Hepatic stellate cell (primary cell): Measurements from ENCODE around the gene FGGY.
A peak's percentile ranks its signal among the peaks of the same experiment; 100 is the strongest.
"Not testable (repeated sequence)": the region's sequence is repeated elsewhere in the genome, so short reads cannot be mapped to it uniquely, and the experiment has no call there.

Source experiments
- DNase-seq: peaks from one replicate; pipeline ENCODE4 v3.0.0; 2011; ENCODE audit warnings: low spot score

The FGGY gene

DNA sequence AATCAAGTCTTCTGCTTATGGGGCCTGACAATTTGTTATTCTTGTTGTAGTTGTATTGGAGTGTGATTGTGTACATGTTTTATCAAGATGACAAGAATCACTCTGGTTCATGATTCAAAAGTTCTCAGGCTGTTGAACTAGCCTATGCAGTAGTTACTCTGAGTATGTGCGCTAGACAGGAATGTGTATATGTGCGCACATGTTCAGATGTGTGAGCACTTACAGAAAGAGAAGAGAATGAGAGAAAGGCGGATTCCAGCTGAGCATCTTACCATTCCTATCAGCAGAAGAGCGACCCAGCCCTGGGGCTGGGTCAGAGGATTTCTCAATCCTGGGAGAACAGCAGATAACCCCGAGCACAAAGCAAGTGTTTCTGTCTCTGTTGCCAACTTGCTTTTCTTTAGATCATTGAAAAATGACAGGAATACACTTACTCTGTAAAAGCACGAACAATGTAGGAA, 407.1 kb downstream of the FGGY start:
- DNase-seq: no peak

DNA sequence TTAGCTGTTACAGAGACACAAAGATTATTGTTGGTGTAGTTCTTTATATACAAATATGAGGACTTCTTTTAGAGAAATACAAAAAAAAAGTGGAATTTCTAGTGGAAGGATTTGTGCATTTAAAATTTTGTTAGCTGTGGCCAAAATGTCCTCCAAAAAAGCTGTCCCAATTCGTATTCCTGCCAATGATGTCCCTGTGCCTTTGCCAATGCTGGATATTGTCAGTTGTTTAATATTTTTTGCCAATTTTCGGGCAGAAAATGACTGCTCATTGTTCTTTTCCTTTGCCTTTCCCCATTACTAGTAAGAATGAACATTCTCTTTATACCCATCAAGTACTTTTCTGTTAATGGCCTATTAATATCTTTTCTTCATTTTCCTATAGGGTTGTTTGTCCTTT, 407.8 kb downstream of the FGGY start:
- no peak for DNase-seq

DNA sequence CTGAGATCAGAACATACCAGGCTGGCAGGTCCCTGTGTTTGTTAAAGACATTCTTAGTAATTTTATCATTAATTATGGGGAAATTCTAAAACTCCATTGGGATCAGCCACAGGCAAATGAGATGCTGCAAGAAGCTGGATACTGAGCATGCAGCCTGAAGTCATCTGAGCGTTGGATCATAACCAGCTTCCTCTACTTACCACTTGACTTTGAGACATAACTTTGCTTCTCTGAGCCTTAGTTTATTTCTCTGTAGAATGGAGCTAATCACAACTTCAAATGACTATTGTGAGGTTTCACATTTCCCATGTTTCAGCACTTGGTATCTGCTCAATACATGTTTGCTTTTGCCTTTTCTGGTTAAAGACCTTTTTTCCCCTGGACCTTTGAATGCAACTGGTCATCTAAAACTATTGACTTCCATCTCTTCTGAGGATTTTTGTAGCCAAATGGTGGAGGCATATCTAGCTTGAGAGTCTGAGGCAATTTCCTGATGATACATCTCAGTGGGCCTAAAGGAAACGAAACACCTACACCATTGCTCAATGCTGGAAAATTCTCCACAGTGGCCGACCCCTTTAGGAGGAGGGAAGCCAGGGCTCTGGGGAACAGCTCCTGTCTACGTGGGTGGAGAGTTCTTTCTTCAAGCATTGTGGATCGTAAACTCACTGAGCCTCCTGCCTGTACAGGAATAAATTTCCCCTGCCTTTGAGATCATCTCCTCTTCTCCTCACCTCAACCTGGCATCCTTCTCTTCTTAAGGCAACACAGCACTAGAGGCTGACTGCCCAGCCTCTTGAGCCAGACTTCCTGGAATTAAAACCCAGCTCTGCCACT, 408.8 kb downstream of the FGGY start:
- no peak for DNase-seq

DNA sequence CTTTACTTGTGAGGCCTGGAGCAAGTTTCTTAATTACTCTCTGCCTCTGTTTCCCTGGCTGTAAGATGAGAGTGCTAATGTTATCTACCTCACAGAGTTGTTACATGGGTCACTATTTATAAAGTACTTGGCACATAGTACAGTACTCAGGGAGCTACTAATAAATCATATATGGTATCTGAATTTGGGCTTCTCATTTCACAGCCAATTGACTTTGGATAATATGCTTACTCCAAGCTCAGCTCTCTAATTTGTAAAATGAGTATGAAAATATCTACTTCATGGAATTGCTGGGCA, 409.4 kb downstream of the FGGY start:
- DNase-seq: no peak

DNA sequence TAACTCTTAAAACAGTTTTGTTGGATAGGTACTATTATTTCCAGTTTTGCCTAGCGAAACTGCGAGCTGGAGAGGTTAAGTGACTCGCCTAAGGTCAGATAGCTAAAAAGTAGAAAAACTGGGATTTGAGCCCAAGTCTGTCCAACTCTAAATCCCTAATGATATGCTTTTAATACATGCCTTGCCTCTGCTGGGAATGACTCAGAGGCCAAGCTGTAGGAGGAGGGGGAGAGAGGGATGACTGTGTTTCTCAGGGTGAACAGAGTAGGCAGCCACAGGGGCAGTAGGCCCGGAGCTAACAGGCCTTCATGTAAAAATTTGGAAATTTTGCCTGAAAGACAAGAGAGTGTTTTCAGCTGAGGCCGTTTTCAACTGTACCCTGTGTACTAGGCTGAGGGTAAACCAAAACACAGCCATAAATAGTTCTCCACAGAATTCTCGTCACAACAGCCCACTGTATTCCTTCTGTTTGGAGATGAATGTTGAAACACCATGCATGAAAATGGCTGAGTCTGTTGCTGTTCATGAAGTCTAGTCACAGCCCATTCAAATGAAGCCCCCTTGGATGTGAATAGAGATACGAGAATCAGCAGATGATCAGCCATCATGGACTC, 410.4 kb downstream of the FGGY start:
- peak; percentile 74 for DNase-seq

DNA sequence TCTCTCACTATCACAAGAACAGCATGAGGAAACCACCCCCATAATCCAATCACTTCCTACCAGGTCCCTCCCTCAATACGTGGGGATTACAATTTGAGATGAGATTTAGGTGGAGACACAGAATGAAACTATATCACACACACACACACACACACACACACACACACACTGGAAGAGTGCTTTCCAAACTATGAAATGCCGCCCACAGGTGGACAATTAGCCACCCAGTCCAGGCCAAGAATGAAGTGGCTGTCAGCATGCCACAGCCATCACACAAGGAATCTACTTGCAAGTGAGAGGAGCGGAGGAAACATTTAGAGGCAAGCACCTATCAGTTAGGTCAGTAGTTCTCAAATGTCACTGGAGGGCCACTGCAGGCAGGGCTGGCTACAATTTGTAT, 412.4 kb downstream of the FGGY start:
- no peak for DNase-seq

DNA sequence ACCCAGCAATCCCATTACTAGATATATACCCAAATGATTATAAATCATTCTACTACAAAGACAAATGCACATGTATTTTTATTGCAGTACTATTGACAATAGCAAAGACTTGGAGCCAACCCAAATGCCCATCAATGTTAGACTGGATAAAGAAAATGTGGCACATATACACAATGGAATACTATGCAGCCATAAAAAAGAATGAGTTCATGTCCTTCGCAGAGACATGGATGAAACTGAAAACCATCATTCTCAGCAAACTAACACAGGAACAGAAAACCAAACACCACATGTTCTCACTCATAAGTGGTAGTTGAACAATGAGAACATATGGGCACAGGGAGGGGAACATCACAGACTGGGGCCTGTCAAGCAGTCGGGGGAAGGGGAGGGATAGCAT, 414.0 kb downstream of the FGGY start:
- DNase-seq: not testable (repeated sequence)

DNA sequence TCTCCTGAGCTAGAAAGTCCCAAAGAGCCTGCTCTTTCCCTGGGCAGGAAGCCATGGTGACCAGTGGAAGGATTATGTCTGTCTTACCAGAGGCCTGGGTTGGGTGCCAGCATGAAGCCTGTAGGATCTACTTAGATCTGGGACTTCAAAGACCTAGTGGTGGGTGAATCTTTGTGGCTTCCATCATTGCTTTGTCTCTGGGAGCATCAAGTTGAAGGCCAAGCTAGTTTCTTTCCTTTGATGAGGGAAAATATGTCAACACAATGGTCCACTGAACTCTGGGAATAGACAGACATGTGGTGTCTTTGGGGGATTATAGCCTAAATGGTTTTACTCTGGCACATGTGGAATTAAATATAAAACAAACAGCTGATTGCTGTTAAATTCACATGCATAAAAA, 417.3 kb downstream of the FGGY start:
- DNase-seq: no peak

DNA sequence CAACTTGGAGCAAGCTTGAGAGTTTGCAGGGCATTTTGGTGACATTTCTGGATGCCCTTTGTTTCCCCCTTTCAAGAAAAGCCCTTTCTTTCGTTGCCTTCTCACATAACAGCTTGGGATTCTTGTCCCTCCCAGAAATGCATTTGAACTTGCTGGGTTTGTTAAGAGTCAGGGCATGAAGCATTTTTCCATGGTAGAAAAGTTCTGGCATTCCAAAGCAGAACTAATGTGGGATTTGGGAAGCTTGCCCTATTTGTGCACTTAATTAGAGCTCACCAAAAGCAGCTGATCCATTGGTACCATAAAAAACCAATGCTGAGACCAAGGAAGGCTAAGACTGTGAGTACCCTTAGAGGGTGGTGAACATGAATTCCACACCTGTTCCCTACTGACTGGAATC, 418.1 kb downstream of the FGGY start:
- DNase-seq: no peak

DNA sequence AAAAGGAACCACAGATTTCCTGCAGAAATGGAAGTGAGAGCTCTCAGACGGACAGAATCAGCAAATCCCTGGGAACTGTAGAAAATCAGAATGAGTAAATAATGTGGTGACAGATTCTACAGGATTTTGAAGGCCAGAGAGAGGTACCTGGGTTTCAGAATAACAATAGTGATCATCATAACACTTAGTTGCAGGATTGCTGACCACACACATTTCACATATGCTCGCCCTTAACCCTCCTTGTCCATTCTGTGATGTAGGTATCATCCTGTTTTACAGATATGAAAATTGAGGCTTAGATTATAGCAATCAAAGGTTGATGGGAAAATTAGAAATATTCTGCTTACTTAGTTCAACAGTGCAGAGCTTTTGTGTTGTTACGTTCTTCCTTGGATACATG, 419.9 kb downstream of the FGGY start:
- DNase-seq: no peak

DNA sequence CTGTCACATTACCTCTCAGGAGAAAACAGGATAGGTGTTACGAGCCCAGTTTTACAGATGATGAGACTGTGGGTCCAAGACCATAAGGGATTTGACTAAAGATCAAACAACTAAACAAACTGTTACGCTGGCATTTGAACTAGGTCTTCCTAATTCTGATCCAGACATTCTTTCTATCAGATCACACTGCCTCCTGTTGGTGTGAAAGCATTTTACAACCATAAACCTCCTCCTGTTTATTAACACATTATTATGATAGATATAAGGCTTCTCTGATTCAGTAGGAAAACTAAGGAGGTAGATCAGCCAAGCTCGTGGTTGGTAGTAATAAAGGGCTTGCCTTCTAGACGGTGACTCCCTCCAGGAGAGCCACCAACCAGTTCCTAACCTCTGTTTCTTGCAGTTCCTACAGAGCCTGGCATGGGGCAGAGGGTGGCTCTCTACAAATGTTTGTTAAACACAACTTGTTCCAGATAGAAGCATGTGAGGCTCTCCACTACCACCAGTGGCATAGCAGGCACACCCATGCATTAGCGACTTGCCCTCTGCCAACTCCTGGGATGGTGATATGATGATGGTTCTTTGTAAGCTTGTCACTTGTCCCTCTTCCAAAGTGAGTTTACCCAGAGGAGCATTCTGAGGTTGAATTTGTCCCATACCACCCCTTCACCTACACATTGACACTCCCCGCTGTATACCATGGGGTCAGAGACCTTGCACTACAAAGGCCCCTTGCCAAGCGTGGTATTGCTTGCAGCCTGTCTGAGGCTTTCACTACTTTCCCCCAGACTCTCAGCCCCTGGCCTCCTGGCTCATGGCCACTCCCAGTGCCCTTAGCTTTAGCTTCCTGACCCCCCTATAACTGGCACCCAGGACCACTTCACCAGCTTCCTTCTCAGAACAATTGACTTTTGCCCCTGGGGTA, 421.4 kb downstream of the FGGY start:
- DNase-seq: no peak

DNA sequence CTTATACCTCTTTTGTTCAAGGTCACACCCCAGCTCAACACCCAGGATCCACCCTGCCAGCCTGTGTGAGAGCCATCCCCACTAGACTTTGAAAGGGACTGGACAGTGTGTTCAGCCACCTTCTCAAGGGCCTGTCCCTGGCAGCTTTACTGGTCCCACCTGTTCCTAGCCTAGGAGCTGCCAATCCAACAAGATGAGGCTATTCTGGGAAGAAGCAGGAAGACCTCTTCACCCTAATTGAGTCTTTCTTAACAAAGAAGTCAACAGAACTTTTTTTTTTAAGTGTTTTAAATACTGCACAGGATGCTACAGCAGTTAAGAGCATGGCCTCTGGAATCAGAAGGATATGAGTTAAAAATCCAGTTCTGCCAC, 422.1 kb downstream of the FGGY start:
- no peak for DNase-seq

DNA sequence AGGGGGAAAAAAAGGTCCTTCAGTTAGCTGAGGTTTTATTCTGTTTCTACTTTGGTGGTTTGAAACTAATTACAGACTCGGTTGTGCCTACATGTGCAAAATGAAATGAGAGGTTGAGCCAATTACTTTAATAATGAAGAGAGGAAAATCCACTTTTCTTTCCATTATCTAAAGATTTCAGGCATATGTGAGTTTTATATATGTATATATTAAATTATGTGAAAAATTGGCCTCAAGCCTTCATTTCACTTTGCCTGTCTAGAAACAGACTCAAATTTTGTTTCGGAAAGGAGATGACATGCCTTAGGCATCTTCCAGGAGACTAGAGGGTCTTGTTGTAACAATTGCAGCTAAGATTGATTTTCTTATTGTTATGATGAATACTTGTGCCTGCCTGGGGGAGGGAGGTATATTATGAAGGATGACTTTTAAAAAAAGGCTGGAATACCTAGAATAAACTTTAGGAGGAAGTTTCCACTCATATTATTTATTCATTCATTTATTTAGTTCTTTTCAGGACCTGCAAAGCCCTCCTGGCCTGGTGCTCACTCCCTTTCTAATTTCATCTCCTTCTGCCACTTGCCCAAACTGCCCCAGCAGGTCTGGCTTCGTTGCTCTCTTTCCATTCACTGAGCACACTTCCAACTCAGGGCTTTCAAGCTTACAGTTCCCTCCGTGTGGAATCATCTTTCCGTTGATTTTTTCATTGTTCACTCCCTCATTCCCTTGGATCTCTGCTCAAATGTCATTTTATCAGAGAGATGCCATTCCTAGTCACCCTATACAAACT, 423.6 kb downstream of the FGGY start:
- no peak for DNase-seq

DNA sequence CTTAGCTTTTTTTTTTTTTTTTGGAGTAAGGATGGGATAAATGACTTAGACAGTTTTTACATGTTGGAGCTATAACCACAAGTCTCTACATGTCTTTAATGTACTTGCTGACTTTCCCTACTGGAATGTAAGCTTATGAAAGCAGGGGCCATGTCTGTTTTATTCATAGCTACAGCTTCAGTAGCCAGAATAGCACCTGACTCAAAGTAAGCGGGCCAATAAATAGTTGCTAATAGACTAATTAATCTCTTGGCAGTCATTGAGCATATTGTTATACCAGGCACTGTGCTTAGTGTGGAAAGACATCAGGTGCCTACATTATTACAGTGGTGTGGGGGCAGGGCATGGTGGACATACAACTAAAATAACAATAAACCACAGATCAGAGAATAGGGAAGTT, 433.4 kb downstream of the FGGY start:
- DNase-seq: peak; percentile 45

DNA sequence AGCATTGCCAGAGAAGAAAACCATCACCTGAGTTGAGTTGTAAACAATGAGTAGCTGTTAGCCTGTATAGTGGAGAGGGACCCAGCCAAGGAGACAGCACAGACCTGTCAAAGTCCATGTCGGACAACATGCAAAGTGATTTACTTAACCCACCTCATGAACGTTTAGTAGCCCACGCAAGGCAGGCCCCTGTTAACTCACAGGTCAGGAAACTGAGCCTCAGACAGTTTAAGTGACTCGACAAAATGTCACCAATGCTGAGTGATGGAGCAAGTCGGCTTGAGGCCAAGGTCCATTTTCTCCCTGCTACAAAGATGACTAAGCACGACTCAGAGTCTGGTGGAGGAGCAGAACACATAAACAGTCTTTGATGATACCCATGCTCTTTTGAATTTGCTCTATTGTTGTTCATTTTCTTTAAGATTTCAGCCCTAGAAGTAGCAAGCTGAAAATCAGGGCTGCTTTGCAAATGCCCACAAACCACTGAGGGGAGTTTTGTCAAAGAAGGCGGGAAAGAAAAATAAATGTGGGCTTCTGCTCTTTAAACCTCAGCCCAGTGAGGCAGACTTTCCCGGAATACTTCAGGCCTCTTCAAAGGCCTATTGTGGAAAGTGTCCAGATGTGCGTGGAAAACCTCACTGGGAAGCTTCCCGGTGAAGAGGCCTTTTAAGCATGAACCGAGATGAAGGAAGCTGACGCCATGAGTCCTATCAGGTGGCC, 434.0 kb downstream of the FGGY start:
- peak; percentile 73 for DNase-seq

DNA sequence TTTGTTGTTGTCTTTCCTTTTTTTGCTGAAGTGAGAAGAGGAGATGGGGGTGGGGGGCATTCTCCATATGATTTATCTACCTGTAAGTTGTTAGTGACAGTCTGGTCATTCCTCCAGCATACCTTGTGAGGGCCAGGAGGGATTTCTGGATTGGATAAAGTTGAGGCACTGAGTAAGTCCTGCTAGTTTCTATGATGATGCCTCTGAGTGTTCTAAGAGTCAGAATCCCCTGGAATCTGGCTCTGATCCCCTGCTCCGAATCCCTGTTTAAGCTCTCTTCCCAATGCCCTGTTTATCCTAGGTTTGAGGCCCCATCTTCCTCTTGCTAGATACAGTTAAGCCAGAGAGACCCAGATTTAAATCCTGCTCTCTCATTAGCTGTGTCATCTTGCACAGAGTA, 434.7 kb downstream of the FGGY start:
- no peak for DNase-seq

DNA sequence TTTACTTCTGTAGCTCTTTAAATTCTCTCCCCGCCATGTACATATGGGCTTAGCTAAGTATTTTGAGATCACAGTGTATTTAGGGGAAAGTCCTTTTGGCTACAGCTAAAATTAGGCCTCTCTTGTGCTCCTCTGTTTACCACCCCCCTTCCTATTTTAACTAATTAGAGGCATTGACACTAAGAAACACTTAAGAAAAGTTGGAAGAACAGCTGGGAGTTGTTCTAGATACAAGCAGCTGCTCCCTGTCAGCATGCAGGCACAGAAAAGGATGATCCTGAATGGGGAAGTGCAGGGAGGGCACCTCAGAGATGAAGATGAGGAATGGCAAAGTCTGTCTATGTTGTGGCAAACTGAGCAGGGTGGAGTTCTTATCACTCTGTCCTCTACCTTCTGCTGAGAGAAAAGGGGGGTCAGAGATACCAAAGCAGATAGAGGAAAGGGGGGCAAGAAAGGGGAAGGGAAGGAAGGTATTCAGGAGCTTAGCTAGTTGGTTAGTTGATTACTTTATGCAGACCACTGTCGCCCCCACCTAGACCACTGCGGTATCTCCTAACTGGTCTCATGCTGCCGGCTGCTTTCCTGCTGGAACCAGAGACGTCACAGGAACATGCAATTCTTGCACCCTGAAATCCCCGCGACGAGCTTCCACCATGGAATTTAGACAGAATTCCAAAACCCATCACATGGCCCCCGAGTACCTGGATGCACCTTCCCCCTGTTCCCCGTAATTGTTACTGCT, 435.5 kb downstream of the FGGY start:
- DNase-seq: no peak

DNA sequence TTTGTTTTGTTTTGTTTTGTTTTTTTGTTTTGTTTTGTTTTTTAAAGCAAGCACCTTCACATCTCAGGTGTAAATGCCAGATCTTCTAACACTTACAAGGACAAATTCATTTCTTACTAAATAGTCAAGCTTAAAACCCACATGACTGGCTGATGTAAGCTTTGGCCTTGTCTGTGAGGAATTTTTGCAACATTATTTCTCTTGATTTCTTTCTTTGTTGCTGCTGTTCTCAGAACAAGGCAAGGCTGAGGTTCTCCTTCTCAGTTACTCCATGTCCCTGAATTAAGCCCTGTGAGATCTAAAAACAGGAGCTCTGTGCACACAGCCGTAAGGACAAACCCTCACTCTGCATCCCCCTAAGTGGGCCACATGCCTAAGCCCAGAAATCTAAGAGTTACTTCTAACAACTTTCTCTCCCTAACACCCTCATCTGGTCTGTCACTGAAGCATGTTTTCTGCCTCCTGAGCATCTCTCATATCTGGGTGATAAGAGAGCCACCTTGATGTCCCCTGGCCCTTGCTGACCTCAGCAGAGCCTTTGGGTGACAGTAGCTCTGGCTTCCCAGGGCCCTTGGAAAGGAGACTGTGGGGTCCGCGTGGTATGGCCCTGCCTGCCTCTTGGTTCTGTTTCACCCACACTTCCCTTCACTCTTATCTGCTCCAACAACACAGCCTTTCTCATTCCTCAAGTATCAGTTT, 436.7 kb downstream of the FGGY start:
- DNase-seq: no peak

DNA sequence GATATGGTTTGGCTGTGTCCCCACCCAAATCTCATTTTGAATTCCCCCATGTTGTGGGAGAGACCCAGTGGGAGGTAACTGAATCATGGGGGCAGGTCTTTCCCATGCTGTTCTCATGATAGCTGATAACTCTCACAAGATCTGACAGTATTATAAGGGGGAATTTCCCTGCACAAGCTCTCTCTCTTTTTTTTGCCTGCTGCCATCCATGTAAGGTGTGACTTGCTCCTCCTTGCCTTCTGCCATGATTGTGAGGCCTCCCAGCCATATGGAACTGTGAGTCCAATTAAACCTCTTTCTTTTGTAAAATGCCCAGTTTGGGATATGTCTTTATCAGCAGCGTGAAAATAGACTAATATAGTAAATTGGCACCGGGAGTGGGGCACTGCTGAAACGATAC, 439.0 kb downstream of the FGGY start:
- DNase-seq: not testable (repeated sequence)

DNA sequence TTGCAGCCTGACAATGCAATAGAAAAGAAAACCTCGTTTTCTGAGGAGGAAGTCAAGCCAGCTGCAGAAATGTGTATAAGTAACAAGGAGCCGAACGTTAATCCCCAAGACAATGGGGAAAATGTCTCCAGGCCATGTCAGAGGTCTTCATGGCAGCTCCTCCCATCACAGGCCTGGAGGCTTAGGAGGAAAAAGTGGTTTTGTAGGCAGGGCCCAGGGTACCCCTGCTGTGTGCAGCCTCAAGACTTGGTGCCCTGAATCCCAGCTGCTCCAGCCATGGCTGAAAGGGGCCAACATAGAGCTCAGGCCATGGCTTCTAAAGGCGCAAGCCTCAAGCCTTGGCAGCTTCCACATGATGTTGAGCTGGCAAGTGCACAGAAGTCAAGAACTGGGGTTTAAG, 439.9 kb downstream of the FGGY start:
- no peak for DNase-seq
